ENCODE measurements around the gene TAF13. TPM values are rescaled to one million over a fixed set of nuclear protein-coding genes. Genes with fewer than 3 reads are reported as not detected.
"Not testable (repeated sequence)": the region's sequence is repeated elsewhere in the genome, so short reads cannot be mapped to it uniquely, and the experiment has no call there.

TAF13 gene
- total RNA-seq, 1 experiment from 2014 or later: 15.2 TPM

DNA sequence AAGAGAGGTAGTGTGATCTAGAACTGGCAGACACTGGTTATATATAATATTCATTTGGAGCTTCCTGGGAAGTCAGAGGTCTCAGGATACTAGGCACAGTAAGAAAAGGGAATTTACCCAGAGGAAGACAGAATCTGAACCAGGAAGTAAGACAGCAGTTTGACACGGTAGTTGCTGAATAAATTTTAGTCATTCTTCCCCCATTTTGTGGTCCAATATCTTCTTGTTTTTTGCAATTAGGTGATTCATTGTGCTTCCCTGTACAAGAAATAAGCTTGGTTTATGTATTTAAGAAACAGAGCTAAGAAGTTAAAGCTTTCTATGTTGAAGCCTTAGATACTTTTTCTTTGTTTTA lies 16.0 kb upstream of the TAF13 start:
- no peak for DNase-seq (ENCODE audit: low spot score)

DNA sequence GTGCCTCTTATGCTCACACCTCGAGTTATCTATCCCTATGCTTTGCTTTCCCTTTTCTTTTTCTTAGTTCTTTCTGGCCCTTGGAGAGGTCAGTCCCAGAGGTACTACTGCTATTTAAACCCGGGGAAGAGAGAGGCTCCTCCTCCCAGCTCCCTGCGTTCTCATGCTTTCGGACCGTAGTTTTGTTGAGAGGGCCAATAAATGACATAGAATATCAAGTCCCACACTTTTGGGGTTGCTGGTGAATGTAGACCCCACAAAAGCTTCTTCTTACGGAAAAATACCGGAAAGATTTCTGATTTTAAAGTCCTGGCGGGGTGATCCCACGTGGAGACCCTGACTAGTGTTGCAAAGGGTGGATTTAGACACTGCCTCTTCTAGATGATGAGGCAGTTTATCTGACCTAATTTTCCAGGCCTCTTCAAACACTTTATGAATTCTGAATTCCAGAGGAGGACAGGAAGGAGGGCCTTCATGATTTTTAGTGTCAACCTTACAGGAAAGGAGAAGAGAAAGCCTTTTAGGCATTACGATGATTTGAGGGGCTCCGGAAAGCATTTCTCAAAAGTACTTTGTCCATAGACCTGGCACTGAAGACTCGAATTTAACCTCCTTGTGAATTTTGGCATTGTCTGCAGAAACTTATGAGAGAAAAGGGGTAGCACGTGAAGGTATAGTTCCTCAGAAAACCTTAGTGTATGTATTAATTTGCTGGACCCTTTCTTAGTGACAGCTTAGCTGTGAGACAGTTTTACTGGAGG lies 15.5 kb upstream of the TAF13 start:
- peak; percentile 65 for DNase-seq (ENCODE audit: low spot score)

DNA sequence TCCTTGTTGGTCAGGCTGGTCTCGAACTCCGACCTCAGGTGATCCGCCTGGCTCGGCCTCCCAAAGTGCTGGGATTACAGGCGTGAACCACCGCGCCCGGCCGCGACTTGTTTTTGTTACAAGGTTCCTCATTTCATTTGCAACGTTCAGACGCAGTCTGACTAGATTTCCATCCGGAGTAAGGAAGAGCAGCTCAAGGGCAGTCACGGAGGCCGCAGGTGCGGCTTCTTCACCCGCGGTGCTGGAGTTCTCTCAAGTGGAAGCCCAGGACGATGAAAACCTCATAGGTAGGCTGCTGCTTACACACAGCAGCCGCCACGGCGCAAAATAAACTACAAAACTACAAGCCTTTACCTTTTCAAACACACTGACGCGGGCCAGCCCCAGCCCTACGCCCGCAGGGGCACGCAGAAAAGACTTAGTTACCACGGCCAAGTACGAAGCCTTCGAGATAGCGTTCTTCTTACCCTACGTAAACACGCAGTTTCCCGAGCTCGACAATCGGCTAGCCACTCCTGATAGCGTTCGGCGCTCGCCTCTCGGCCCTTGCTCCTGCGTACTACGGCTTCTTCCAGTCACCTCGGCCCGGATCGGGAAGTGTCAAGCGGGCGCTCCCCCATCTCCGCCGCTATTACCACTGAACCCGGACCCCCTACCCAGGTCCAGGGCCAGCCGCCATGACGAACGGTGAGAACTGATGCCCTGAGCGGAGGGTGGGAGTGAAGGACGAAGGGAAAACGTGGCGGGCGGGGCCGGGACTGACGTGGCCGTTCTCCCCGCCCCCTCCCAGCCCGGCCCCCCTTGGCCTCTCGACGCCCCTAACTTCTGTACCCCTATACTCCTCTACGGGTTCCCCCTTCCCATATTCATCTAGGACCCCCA lies 14.6 kb upstream of the TAF13 start, which contains the start of gene TMEM167B:
Gene TMEM167B (plus strand): TSS at position 569 of the 882 bp plus-strand sequence. CDS start 109 bp downstream, at position 678.
- DNase-seq (ENCODE audit: low spot score): peak; percentile 94

DNA sequence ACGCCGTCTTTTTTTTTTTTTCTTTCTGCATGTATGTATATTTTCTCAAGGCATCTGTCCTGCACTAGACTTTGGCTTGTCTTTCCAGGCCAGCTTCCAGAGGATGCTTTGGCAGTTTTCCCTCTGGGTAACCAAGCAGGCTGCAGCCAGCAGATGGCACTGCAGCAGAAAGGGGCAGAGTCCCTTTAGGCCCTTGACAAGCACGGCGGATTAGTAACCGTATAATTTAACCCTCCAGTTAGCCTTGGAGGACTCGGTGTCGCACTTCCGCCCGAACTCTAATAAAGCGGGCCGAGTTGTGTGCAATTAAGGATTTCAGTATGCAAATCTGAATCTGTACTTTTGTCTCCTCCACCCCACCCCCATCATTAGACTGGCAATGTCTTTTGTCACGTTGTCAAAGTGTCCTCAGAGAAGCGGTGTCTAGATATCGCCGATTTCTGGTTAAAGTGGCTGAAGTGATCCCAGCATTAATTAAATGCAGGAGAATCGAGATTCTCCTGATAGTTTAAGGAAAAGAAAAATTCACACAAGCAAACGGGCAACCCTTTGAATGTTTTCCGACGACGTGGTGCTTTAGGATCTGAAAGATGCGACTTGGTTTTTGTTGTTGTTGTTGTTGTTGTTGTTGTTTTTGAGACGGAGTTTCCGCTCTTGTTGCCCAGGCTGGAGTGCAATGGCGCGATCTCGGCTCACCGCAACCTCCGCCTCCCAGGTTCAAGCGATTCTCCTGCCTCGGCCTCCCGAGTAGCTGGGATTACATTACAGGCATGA lies 13.6 kb upstream of the TAF13 start:
- DNase-seq (ENCODE audit: low spot score): peak; percentile 90

DNA sequence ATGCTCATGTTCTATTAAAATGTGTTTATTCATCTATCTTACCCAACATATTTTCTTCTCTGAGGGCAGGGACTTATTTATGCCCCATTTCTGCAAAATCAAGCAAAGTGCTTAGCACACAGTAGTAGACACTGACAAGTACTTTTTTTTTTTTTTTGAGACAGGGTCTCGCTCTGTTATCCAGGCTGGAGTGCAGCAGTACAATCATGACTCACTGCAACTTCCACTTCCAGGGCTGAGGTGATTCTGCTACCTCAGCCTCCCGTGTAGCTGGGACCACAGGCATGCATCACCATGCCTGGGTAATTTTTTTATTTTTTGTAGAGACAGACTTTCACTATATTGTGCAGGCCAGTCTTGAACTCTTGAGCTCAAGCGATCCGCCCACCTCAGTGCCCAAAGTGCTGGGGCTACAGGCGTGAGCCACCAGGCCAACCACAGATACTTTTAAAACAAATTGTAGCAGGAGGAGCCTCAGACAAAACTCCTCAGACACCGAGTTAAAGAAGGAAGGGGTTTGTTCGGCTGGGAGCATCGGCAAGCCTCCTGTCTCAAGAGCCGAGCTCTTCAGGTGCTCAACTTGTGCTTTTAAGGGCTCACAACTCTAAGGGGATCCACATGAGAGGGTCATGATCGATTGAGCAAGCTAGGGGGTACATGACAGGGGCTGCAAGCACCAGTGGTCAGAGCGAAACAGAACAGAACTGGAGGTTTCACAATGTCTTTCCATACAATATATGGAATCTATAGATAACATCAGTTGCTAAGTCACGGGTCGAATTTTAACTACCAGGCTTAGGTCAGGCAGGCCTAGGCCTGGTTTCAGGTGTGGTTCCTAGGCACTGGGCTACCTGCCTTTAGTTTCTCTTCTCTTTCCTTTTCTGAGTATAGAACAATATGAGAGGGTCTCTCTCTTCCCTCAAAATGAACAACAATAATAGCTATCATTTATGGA lies 9.0 kb upstream of the TAF13 start:
- no peak for DNase-seq (ENCODE audit: low spot score)

DNA sequence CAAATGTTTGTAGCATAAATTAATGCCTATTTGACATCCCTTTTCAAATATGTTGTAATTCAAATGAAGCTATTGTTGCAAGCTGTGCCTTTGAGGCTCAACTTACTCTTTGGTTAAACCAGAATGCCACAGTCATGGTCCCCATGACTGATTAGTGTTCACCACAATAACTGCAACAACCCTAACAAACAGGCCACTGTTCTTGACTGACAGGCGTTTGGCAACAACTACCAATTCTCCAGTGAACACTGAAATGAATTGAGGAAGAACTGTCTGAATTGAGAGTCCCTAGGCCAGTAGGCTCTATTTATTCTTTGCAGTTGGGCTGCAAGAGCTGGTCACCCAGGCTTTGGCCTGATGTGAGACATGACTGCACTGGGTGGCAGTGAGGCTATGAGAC lies 8.1 kb upstream of the TAF13 start:
- no peak for DNase-seq (ENCODE audit: low spot score)

DNA sequence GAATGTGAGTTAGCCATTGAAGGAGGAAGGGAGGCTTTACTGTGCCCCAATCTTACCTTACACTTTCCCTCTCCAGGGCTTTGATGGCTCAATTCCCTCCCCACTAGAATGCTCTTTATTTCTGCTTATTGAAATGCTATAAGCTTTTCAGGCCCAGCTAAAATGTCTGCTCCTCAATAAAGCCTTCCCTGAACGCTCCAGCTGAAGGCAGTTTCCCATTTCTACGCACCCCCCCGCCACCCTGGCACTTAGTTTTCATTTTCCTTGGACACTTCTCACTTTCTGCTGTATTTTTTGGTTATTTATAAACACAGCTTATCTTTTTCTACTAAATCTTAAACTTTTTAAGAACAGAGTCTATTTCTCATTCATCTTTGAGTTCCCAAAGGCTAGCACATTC lies 7.7 kb upstream of the TAF13 start:
- DNase-seq (ENCODE audit: low spot score): no peak

DNA sequence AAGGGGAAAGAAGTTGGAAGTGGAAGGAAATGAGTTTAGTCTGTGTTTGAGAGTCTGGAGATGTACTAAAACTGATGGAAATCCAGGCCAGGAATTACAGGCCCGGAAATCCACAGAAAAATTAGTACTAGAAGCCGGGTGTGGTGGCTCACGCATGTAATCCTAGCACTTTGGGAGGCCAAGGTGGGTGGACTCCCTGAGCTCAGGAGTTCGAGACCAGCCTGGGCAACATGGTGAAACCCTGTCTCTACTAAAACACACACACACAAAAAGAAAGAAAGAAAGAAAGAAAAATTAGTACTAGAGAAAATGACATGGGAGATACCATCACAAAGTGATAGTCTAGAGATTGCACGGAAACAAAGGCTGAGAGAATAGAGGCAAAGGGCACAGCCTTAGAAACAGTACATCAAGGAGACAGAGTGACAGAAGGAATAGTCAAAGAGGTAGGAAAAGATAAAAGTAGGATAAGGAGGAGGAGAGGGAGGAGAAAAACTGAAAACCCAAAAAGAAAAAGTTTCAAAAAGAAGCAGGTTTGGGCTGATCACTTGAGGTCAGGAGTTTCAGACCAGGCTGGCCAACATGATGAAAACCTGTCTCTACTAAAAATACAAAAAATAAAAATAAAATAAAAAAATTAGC lies 4.8 kb upstream of the TAF13 start:
- DNase-seq (ENCODE audit: low spot score): no peak

DNA sequence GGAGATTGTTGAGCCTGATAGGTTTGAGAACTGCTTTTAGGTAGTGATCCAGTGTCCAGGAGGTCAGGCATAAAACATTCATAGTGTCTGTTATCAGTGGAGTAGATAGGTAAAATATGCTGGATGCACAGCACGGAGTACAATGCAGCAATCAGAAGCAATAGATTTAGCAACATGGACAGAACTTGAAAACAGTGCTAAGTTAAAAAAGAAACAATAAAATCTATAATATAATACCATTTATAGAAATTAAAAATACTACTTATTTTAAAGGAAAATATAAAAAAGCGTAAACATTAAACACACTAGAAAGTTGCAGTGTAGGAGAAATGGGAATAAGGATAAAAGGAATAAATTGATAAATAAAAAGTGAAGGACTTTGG lies 3.4 kb upstream of the TAF13 start:
- no peak for DNase-seq (ENCODE audit: low spot score)

DNA sequence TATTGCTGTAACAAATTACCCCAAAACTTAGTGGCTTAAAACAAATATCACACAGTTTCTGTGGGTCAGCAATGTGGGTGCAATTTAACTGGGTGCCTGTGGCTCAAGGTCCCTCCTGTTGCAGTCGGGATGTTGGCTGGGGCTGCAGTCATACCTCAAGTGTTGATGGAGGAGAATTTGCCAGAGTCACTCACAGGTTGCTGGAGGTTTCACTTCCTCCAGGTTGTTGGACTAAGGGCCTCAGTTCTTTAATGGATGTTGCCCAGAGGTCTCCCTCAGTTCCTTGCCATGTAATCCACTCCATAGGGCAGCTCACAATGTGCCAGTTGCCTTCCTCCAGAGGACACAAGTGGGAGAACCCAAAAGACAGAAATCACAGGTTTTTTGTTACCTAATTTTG lies 2.5 kb upstream of the TAF13 start:
- DNase-seq (ENCODE audit: low spot score): no peak

DNA sequence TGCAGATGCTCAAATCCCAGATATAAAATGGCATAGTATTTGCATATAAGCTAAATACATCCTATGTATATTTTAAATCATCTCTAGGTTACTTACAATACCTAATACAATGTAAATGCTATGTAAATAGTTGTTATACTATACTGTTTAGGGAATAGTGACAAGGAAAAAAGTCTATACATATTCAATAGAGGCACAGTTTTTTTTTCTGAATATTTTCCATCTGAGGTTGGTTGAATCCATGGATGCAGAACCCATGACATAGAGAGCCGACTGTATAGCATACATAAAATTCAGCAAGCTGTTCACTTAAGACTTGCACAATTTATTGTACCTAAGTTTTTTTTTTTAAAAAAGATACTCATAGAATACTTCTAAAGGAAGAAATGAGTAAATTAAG lies 6.5 kb downstream of the TAF13 start:
- no peak for DNase-seq (ENCODE audit: low spot score)

DNA sequence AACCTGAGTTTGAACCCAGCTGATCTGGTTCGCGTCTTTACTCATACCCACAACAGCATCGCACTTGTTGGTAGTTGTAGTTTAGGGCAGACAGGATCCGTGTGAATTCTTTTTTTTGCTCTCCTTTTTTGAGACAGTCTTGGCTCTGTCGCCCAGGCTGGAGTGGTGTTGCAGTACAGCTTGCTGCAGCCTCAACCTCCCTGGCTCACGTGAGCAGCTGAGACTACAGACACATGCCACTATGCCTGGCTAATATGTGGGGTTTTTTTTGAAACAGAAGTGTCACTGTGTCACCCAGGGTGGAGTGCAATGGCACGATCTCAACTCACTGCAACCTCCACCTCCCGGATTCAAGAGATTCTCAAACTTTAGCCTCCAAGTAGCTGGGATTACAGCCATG lies 7.9 kb downstream of the TAF13 start:
- no peak for DNase-seq (ENCODE audit: low spot score)

DNA sequence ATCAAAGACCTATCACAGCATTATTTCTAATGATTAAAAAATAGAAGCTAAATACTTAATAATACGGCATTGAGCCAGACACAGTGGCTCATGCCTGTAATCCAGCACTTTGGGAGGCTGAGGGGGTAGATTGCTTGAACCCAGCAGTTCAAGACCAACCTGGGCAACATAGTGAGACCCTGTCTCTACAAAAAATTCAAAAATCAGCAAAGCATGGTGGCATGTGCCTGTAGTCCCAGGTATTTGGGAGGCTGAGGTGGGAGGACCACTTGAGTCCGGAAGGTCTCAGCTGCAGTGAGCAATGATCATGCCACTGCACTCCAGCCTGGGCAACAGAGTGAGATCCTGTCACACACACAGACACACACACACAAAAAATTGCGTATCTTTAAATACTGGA lies 10.7 kb downstream of the TAF13 start:
- DNase-seq (ENCODE audit: low spot score): no peak

DNA sequence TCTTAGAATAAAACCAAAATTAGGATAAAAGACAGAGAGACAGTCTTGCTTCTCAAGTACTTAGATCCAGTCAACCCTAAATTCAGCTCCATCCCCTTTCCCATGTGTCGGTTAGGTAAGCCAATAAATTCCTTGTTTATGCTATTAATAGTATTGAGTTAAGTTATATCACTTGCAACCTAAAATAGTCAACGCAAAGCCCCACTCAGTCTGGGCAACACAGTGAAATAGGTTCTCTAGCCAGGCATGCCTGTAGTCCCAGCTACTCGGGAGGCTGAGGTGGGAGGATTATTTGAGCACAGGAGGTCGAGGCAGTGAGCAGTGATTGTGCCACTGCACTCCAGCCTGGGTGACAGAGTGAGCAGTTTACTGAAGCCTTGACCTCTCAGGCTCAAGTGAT lies 14.6 kb downstream of the TAF13 start:
- DNase-seq (ENCODE audit: low spot score): no peak

DNA sequence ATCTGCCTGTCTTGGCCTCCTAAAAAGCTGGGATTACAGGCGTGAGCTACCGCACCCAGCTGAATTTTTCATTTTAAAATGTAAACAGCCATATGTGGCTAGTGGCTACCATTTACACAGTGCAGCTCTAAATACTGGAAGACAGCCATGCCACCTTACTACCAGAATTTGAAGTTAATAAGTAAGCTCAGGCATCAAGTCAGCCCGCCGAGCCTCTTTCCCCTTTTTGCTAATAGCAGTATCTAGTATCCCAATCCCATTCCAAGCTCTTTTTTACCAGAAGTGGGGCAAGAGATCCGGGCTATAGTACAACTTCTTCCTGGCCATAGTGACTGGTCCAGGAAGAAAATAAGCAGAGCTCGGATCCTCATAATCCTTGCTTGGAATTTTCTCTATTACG lies 15.1 kb downstream of the TAF13 start:
- no peak for DNase-seq (ENCODE audit: low spot score)

DNA sequence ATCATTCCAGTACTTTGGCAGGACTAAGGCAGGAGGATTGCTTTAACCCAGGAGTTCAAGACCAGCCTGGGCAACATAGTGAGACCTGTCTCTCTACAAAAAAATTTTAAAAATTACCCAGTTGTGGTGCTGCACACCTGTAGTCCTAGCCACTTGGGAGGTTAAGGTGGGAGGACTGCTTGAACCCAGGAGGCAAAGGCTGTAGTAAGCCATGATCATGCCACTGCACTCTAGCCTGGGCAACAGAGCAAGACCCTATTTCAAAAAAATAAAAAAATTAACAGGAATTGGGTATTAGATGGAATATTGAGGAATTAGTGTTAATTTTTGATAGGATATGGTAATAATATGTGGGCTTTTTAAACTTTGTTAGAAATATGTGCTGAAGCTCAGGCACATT lies 16.8 kb downstream of the TAF13 start:
- no peak for DNase-seq (ENCODE audit: low spot score)

DNA sequence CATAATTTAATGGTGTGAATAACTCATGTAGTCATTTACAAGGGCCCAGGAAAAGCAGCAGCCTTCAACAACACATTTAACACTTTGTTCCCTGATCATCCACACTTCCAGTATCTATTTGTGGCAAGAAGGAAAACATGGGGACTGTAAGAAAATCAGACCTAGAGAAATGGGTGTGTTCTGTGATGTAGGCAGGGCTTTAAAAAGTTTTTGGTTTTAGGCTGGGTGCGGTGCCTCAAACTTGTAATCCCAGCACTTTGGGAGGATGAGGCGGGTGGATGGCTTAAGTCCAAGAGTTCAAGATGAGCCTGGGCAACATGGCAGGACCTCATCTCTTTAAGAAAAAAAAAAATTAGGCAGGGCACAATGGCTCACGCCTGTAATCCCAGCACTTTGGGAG lies 19.7 kb downstream of the TAF13 start:
- no peak for DNase-seq (ENCODE audit: low spot score)

DNA sequence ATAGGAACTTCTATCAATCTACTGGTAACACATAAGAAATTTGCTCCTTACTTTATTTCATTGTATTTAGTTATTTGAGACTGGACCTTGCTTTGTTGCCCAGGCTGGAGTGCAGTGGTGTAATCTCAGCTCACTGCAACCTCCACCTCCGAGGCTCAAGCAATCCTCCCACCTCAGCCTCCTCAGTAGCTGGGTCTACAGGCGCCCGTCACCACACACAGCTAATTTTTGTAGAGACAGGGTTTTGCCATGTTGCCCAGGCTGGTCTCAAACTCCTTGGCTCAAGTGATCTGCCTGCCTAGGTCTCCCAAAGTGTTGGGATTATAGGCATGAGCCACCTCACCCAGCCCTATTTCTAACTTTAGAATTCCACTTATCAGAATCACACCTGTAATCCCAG lies 23.7 kb downstream of the TAF13 start:
- not testable (repeated sequence) for DNase-seq (ENCODE audit: low spot score)

DNA sequence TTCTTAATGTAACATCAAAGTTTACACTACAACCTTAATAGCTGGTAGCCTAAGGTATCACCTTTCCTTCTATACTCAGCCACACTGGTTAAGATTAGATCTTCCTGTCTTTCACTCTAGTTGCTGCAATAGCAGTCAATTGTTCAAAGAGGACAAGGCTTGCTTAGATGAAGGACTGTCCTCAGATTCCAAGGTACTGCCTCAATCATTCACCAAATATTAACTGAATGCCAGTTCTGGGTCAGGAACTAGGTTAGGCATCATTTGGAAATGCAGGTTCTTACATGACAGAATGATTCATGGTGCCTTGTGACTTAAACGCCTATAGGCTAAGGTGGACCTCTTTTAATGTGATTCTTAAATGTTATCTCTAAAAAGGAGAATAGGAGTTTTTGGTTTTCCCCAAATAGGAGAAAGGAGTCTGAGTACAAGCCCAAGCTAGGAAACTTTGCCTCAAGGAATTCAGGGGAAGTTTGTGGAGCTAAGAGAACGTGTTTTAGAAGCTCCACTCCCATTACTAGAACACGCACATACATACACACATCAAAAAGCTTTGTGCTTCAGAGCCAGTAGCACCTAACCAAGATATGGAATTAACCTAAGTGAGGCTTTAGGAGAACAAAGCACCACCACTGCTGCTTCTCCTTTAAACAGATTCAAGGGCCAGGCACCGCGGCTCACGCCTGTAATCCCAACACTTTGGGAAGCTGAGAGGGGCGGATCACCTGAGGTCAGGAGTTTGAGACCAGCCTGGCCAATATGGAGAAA lies 25.4 kb downstream of the TAF13 start:
- DNase-seq (ENCODE audit: low spot score): no peak

DNA sequence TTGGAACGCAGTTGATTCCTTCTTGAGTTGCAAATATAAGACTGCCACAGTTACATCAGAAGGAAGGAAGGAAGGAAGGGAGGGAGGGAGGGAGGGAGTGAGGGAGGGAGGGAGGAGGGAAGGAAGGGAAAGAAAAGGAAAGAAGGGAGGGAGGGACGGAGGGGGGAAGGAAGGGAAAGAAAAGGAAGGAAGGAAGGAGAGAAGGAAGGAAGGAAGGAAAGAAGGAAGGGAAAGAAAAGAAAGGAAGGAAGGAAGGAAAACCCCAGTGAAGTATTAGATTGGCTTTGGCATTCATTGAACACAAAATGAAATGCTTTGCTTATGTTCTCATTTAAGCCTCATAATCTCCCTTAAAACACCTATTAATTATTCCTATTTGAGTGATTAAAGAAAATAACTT lies 27.5 kb downstream of the TAF13 start:
- no peak for DNase-seq (ENCODE audit: low spot score)

Measured in HT-29 (cell line).